ENCODE data around the gene SAMSN1.

DNA sequence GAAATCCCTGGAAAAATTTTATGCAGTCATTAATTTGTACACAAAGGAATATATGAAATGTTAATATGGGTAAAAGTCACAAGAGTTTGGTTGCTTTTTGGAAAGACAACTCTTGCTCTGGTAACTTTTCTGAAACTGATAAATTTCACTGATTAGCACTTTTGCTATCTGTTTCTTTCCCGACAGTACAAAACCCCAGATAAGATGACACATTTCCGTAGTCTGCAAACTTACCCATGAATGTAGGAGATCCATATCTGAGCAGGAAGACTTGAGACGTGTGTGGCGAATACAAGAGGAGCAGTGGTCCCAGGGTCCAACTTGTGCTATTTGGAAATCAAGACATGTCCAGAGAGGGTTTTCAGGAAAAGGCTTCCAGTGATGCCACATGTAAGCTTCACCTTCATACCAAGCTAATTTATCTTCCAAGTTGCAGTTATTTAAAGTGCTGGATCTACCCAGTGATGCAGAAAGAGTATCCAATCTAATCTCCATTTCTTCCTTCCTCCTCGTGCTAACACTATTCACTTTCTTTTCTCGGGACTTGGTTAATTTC is 35.9 kb upstream of the SAMSN1 start:
- no peak for TF ChIP-seq POLR2AphosphoS5 (IDR thresholded peaks at IDR 0.05; ENCODE audit: insufficient read depth in 1 of 2, low read depth in 1 of 2)
- TF ChIP-seq, protein P1, sequence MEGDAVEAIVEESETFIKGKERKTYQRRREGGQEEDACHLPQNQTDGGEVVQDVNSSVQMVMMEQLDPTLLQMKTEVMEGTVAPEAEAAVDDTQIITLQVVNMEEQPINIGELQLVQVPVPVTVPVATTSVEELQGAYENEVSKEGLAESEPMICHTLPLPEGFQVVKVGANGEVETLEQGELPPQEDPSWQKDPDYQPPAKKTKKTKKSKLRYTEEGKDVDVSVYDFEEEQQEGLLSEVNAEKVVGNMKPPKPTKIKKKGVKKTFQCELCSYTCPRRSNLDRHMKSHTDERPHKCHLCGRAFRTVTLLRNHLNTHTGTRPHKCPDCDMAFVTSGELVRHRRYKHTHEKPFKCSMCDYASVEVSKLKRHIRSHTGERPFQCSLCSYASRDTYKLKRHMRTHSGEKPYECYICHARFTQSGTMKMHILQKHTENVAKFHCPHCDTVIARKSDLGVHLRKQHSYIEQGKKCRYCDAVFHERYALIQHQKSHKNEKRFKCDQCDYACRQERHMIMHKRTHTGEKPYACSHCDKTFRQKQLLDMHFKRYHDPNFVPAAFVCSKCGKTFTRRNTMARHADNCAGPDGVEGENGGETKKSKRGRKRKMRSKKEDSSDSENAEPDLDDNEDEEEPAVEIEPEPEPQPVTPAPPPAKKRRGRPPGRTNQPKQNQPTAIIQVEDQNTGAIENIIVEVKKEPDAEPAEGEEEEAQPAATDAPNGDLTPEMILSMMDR (IDR thresholded peaks at IDR 0.05): no peak
